OCI-LY1 (cell line): ENCODE measurements around the gene ADIRF.

Source experiments
- H2AFZ ChIP-seq: fragments of 200-600 bp; sonication (generic), shearing (Covaris generic); 2 replicates; pipeline ENCODE4 v1.6.0; 2014; ENCODE audit warnings: antibody characterized with exemption, mild to moderate bottlenecking, low read length
- H3F3A ChIP-seq: fragments of 200-600 bp; sonication (generic), shearing (Covaris generic); 2 replicates; pipeline ENCODE4 v1.6.0; 2014; ENCODE audit warnings: mild to moderate bottlenecking, antibody characterized with exemption, low read length, moderate library complexity; ENCODE audit not compliant: insufficient read depth
- H3K27ac ChIP-seq: fragments of 200-600 bp; sonication (generic); 2 replicates; pipeline ENCODE4 v1.5.1; 2014; ENCODE audit warnings: low read length, mixed run types, mild to moderate bottlenecking, low read depth; ENCODE audit not compliant: poor library complexity, severe bottlenecking
- H3K27me3 ChIP-seq: fragments of 200-600 bp; sonication (generic); 2 replicates; pipeline ENCODE4 v1.6.0; 2014; ENCODE audit warnings: antibody characterized with exemption, mild to moderate bottlenecking, low read length, moderate library complexity; ENCODE audit not compliant: insufficient read depth
- H3K36me3 ChIP-seq: fragments of 200-600 bp; sonication (generic); 2 replicates; pipeline ENCODE4 v1.6.1; 2014; ENCODE audit warnings: mild to moderate bottlenecking, antibody characterized with exemption, low read length, moderate library complexity, mixed read lengths; ENCODE audit not compliant: insufficient read depth
- H3K4me1 ChIP-seq: fragments of 200-600 bp; sonication (generic); 2 replicates; pipeline ENCODE4 v1.5.1; 2014; ENCODE audit warnings: mild to moderate bottlenecking, low read length, moderate library complexity; ENCODE audit not compliant: insufficient read depth, severe bottlenecking
- H3K4me2 ChIP-seq: fragments of 200-600 bp; sonication (generic), shearing (Covaris generic); 2 replicates; pipeline ENCODE4 v1.6.1; 2014; ENCODE audit warnings: low read length
- H3K4me3 ChIP-seq: fragments of 200-600 bp; sonication (generic); 2 replicates; pipeline ENCODE4 v1.5.1; 2014; ENCODE audit warnings: low read length, low read depth, mild to moderate bottlenecking, mixed read lengths; ENCODE audit not compliant: poor library complexity, severe bottlenecking
- H3K79me2 ChIP-seq: fragments of 200-600 bp; shearing (Covaris generic); 2 replicates; pipeline ENCODE4 v1.6.1; 2016; ENCODE audit warnings: mixed run types, low read length, mixed read lengths; ENCODE audit not compliant: insufficient read depth
- H3K9ac ChIP-seq: fragments of 200-600 bp; sonication (generic), shearing (Covaris generic); 2 replicates; pipeline ENCODE4 v1.6.1; 2014; ENCODE audit warnings: mild to moderate bottlenecking, low read length, mixed read lengths
- H3K9me2 ChIP-seq: fragments of 200-600 bp; sonication (generic), shearing (Covaris generic); 2 replicates; pipeline ENCODE4 v1.6.1; 2014; ENCODE audit warnings: low read depth, mild to moderate bottlenecking, low read length, mixed read lengths
- H3K9me3 ChIP-seq: fragments of 200-600 bp; shearing (Covaris generic); 2 replicates; pipeline ENCODE4 v1.6.1; 2014; ENCODE audit warnings: low read length, mixed read lengths
- H4K20me1 ChIP-seq: fragments of 200-600 bp; sonication (generic), shearing (Covaris generic); 2 replicates; pipeline ENCODE4 v1.6.0; 2016; ENCODE audit warnings: mild to moderate bottlenecking, low read length; ENCODE audit not compliant: insufficient read depth
- CTCF ChIP-seq: fragments of 200-600 bp; sonication (generic), shearing (Covaris generic); IDR thresholded peaks from 2 replicates; pipeline ENCODE4 v1.5.1; 2017; ENCODE audit warnings: mild to moderate bottlenecking, antibody characterized with exemption, low read length, moderate library complexity, mixed read lengths
- EZH2 ChIP-seq: fragments of 200-600 bp; sonication (generic), shearing (Covaris generic); IDR thresholded peaks from 2 replicates; pipeline ENCODE4 v1.8.0; 2017; ENCODE audit warnings: borderline replicate concordance, mixed run types, mild to moderate bottlenecking, antibody characterized with exemption, low read length, moderate library complexity, mixed read lengths

The ADIRF gene

GRCh38 chr10:86943316-86944030, 24.8 kb upstream of the ADIRF start:
- no peaks in the 10 kb centered on the region for H4K20me1 ChIP-seq
- no peaks in the 10 kb centered on the region for H3K79me2 ChIP-seq
- H3K4me3 ChIP-seq, result no peak overlapping the region
- H3K27ac ChIP-seq, result no peak overlapping the region
- H3K9me3 ChIP-seq, result no peaks in the 10 kb centered on the region
- no peak overlapping the region for H3K9ac ChIP-seq
- no peak overlapping the region for H3K4me2 ChIP-seq
- H3K27me3 ChIP-seq, result 0 out of 2 replicates have a peak, but pooled peaks cover 3% of the 10 kb centered on the region
- no peaks in the 10 kb centered on the region for H3F3A ChIP-seq
- H2AFZ ChIP-seq, result no peak overlapping the region
- H3K4me1 ChIP-seq, result peaks cover 4% of the 10 kb centered on the region
- TF ChIP-seq CTCF, result no peak
- TF ChIP-seq EZH2, result no peak
- no peaks in the 10 kb centered on the region for H3K36me3 ChIP-seq
- H3K9me2 ChIP-seq, result no peaks in the 10 kb centered on the region

- Histone ChIP-seq H3K27me3 (0 out of 2 replicates have a peak, but pooled peaks cover 3% of the 10 kb centered on the region), H3K36me3 (no peaks in the 10 kb centered on the region), H3K27ac (no peak overlapping the region), H2AFZ (no peak overlapping the region), H3K9me2 (no peaks in the 10 kb centered on the region), H4K20me1 (no peaks in the 10 kb centered on the region), H3K9ac (no peak overlapping the region), H3K4me3 (no peak overlapping the region), H3K4me2 (no peak overlapping the region), H3K79me2 (no peaks in the 10 kb centered on the region), H3K4me1 (peaks cover 4% of the 10 kb centered on the region), H3F3A (no peaks in the 10 kb centered on the region), H3K9me3 (no peaks in the 10 kb centered on the region)
- no peak for TF ChIP-seq CTCF
- TF ChIP-seq EZH2, result no peak
Measured at GRCh38 chr10:86944031-86944419, 24.3 kb upstream of the ADIRF start.

GRCh38 chr10:86944471-86944870, 23.8 kb upstream of the ADIRF start:
- Histone ChIP-seq H2AFZ (no peak overlapping the region), H3K36me3 (no peaks in the 10 kb centered on the region), H3K27ac (no peak overlapping the region), H3K4me3 (no peak overlapping the region), H3K9me3 (no peaks in the 10 kb centered on the region), H3K9ac (no peak overlapping the region), H3K4me2 (no peak overlapping the region), H3K27me3 (0 out of 2 replicates have a peak, but pooled peaks cover 3% of the 10 kb centered on the region), H3K79me2 (no peaks in the 10 kb centered on the region), H4K20me1 (no peaks in the 10 kb centered on the region), H3K4me1 (peaks cover 3% of the 10 kb centered on the region), H3K9me2 (no peaks in the 10 kb centered on the region), H3F3A (no peaks in the 10 kb centered on the region)
- TF ChIP-seq CTCF, result no peak
- no peak for TF ChIP-seq EZH2
